HG03469 (cell line): ENCODE measurements around the gene PPFIA3.
A peak's percentile ranks its signal among the peaks of the same experiment; 100 is the strongest.
"Not testable (repeated sequence)": the region's sequence is repeated elsewhere in the genome, so short reads cannot be mapped to it uniquely, and the experiment has no call there.

Experiments
- ATAC-seq: cut with Tn5 transposase; IDR thresholded peaks from one replicate; pipeline ENCODE4 v1.9.1; 2021; ENCODE audit warnings: mild to moderate bottlenecking, moderate library complexity, moderate number of reproducible peaks; ENCODE audit not compliant: unreplicated experiment

The PPFIA3 gene

DNA sequence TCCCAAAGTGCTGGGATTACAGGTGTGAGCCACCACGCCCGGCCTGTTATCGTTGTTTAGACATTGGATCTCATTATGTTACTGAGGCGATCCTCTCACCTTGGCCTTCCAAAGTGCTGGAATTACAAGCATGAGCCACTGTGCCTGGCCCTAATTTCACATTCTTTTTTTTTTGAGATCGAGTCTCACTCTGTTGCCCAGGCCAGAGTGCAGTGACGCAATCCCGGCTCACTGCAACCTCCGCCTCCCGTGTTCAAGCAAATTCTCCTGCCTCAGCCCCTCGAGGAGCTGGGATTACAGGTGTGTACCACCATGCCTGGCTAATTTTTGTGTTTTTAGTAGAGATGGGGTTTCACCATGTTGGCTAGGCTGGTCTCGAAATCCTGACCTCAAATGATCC lies 3.9 kb downstream of the PPFIA3 start:
- not testable (repeated sequence) for ATAC-seq

DNA sequence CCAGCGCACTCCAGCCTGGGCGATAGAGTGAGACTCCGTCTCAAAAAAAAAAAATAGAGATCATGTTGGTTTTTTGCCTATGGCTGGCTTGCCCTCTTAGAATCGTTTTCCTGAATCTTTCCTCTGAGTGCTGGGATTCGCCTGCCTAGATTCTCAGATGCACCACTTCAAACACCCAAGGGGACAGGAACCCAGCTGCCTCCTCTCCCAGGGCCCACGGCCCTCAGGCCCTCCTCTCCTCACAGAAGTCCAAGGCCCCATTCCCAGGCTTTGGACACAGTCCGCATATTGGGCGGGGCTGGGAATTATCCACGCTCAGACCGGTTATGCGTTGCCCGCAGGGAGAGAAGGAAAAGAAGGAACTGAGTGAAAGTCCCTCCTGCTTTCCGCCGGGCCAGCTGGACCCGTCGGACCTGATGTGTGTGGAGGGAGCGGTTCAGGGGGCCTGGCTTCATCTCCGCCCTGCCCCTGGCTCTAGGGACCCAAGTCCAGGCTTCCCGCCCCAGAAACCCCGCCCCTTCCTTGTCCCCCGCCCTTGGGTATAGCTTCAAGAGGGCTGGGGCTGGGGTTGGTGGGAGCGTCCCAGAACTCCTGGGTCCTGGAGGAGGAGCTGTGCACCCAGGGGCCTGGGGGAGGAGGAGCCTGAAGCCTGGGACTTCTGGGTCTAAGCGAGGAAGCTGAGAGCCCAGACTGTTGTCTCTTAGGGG lies 5.8 kb downstream of the PPFIA3 start:
- no peak for ATAC-seq

DNA sequence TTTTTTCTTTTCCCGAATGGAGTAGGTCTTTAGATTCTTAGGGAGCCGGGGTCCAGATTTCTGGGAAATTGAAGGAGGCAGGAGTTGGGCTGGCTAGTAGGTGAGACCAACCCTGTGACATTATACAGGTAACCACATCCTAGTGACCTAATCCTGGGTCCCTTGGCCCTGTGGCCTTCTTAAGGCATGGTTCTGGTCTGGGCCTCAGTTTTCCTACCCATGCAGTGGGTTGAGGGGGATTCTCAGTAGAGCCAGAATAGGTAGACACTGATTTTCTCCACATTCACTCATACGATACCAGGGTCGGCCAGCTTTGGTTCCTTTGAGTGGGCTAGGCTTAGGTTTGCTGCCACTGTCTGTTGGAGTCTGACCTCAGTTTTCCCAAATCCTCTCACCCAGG lies 7.2 kb downstream of the PPFIA3 start:
- no peak for ATAC-seq

DNA sequence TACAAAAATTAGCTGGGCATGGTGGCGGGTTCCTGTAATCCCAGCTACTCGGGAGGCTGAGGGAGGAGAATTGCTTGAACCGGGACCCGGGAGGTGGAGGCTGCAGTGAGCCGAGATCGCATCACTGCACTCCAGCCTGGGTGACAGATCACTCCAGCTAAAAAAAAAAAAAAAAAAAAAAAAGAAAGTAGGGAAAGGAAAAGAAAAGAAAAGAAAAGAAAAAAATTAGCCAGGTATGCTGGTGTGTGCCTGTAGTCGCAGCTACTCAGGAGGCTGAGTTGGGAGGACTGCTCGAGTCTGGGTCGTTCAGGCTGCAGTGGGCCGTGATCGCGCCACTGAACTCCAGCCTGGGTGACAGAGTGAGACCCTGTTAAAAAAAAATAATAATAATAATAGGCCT lies 7.9 kb downstream of the PPFIA3 start:
- ATAC-seq, result not testable (repeated sequence)

DNA sequence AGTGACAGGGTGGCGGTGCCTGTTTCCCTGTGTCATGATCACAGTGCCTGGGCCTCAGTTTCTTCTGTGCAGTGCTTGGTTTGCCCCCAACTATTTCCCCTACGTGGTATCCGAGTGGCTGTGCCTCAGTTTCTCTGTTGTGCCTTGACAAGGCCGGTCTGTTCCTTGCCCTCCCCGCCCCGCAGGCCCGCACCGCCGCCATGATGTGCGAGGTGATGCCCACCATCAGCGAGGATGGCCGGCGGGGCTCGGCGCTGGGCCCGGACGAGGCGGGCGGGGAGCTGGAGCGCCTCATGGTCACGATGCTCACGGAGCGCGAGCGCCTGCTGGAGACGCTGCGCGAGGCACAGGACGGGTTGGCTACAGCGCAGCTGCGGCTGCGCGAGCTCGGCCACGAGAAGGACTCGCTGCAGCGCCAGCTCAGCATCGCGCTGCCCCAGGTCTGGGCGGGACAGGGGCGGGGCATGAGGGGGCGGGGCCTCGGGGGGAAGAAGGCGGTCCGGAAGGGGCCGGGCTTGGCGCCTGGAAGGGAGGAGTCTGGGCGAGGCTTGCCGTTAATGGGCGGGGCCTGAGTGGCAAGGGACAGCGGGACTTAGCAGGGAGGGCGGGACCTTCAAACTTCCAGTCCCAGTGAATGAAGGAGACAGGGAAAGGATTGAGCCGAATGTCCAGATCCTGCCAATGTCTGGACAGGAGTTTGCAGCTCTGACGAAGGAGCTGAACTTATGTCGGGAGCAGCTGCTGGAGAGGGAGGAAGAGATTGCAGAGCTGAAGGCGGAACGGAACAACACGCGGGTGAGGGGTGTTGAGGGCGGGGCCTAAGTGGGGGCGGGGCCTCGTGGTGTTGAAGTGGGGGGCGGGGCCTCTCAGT lies 8.6 kb downstream of the PPFIA3 start:
- ATAC-seq, result peak; percentile 45

DNA sequence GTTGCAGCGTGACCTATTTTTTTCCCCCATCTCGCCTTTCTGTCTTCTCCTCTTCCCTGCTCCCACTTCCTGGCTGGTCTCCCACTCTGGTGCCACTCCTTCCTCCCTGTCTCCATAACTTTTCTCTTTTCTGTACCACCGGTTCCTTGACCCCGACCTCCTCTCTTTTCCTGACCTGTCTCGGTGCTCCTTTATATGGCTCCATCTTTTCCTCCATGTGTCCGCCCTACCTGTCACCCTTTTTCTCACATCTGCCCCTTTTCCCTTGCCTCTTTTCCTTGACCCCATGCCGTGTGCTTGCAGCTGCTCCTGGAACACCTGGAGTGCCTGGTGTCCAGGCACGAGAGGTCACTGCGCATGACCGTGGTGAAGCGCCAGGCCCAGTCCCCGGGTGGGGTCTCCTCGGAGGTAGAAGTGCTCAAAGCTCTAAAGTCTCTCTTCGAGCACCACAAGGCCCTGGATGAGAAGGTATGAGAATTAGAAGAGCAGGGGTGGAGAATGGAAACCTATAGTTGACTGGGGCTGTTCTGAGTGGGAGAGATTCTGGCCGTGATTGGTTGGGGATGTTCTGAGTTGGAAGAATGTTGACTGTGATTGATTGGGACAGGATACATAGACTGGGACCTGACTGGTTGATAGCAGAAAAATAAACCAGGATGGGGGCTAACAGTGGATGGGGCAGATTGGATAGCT lies 9.3 kb downstream of the PPFIA3 start:
- no peak for ATAC-seq

DNA sequence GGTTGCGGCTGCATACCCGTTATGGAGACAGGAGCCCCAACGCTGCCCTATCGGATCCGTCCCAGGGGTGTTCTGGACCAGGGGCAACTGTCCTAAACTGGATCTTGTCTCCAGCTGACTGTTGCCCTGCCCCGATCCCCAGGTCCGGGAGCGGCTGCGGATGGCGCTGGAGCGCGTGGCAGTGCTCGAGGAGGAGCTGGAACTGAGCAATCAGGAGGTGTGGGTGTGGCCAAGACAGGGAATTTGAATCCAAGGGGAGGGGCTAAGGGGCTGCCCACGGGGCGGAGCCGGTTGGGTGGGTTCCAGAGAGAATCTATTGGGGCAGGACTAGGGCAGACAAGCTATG lies 9.9 kb downstream of the PPFIA3 start:
- ATAC-seq, result no peak

DNA sequence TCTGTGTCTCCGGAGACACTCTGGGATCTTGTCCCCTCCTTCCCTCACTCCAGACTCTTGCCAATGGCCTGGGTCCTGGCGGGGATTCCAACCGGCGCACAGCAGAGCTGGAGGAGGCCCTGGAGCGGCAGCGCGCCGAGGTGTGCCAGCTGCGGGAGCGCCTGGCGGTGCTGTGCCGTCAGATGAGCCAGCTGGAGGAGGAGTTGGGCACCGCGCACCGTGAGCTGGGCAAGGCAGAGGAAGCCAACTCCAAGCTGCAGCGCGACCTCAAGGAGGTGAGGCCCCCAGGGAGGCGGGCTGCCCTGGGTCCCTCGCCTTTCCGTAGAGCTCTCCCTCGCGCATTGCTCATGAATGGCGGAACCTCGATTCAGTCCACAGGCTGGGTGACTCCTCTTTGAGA lies 11.0 kb downstream of the PPFIA3 start:
- no peak for ATAC-seq

DNA sequence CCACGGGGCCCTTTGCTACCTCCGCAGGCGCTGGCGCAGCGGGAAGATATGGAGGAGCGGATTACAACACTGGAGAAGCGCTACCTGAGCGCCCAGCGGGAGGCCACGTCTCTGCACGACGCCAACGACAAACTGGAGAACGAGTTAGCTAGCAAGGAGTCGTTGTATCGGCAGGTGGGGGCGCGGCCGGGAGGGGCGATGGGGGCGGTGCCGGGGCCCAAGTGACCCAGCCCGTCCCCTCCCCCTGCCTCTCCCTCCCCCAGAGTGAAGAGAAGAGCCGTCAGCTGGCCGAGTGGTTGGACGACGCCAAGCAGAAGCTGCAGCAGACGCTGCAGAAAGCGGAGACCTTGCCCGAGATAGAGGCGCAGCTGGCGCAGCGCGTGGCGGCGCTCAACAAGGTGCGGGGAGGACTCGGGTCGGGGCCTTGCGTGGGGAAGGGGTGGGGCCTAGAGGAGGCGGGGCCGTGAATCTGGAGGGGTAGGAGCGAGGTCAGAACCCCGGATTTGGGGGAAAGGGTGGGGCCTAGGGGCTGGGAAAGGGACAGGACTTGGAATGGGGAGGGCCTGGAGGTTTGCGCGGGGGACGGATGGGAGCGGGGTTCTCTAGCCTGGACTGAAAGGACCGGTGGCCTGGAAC lies 13.7 kb downstream of the PPFIA3 start:
- ATAC-seq, result no peak

DNA sequence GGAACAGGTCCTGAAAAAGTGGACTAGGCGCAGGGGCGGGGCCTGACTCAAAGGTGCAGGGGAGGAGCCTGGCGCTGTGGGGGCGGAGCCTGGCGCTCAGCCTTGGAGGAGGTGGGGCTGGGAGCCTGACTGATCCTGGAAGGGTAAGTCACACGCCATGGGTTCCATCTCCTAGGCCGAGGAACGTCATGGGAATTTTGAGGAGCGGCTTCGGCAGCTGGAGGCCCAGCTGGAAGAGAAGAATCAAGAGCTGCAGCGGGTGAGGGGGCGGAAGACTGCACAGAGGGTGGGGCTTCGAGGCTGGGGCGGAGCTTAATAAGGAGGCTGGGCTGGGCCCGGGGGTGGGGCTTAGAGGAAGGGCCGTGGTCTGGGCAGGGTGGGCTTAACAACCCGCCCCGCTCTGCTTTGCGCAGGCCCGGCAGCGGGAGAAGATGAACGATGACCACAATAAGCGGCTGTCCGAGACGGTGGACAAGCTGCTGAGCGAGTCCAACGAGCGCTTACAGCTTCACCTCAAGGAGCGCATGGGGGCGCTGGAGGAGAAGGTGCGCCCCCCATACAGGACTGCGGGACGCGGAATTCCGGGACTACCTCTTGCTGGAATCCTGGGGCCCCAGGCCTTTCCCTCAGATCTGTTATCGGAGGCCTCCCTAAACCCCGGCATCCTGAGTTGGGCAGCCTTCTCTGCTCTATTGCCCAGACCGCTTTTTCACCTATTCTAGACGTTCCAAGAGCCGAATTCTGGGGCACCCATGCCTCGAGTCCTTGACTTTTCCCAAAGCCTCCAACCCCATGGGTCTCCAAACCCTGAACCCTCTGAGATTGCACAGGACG lies 14.5 kb downstream of the PPFIA3 start:
- ATAC-seq, result no peak

DNA sequence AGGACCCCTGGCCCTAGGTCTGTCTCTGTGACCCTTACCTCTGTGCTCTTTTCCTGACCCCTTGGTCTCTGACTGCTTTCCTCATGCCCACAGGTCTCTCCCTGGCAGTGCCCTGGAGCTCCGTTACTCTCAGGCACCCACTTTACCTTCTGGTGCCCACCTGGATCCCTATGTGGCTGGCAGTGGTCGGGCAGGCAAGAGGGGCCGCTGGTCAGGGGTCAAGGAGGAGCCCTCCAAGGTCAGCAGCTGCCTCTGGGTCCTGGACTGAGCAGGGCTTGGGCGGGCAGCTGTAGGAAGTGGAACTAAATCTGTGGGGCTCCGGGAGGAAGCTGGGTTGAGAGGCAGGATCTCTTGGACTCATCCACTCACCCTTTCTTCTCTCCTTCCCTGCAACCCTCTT lies 16.3 kb downstream of the PPFIA3 start:
- no peak for ATAC-seq

DNA sequence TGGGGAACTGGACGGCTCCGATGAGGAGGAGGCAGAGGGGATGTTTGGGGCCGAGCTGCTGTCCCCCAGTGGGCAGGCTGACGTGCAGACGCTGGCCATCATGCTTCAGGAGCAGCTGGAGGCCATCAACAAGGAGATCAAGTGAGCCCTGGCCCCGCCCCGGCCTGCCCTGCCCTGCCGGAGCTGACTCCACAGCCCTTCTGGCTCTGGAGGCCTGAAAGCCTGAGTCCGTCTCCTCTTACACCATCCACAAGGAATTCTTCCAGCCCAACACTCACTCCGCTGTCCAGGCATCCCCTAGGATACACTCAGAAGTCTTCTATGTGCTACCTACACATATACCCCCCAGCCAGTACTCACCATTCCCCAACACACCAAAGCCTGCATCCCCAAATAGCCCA lies 17.4 kb downstream of the PPFIA3 start:
- no peak for ATAC-seq

DNA sequence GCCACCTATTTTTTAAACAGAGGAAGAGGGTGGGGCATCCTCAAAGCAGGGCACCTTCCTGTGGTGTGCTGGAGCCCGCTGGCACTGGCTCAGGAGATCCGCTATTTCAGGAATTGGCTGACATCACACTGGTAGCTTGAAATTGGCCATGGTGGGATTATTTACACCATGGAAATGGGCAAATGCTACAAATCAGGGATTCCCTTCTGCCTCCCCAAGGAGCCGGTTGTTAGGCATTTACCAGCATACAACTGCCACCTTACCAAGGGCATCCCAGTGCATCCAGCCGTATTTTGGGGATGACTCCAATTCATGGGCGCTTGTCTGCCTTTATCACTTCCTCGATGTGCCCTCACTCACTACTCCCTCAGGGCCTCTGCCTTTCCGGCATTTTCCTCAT lies 21.6 kb downstream of the PPFIA3 start:
- ATAC-seq, result no peak

DNA sequence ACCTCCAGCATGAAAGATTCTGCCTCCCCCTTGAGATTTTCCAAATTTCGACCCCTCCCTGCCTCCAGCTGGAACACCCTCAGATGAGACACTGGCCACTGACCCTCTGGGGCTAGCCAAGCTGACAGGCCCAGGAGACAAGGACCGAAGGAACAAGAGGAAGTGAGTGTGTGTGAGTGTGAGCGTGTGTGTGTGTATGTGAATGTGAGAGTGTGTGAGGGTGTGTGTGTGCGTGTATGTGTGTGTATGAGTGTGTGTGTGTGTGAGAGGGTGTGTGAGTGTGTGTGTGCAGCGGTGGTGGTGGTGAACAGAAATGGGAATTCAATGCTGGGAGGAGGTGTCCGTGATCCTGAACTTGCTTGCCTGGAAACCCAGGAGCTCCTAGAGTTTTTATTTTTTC lies 22.0 kb downstream of the PPFIA3 start:
- no peak for ATAC-seq

DNA sequence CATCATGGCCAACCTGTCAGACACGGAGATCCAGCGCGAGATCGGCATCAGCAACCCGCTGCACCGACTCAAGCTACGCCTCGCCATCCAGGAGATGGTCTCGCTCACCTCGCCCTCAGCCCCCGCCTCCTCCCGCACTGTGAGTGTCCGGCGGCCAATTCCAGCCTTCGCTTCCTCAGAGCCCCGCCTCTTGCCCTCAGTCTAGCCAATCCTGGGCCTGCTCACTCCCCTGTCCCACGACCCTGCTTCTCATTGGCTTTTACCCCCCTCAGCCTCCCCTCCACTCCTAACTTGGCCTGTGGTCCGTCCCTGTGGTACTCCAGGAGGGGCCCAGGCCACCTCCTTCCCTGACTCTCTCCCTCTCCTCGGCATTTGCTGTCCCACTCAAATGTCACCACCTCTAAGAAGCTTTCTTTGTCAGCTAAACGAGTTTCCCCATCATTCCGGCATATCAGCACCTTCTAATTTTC lies 23.6 kb downstream of the PPFIA3 start:
- no peak for ATAC-seq

DNA sequence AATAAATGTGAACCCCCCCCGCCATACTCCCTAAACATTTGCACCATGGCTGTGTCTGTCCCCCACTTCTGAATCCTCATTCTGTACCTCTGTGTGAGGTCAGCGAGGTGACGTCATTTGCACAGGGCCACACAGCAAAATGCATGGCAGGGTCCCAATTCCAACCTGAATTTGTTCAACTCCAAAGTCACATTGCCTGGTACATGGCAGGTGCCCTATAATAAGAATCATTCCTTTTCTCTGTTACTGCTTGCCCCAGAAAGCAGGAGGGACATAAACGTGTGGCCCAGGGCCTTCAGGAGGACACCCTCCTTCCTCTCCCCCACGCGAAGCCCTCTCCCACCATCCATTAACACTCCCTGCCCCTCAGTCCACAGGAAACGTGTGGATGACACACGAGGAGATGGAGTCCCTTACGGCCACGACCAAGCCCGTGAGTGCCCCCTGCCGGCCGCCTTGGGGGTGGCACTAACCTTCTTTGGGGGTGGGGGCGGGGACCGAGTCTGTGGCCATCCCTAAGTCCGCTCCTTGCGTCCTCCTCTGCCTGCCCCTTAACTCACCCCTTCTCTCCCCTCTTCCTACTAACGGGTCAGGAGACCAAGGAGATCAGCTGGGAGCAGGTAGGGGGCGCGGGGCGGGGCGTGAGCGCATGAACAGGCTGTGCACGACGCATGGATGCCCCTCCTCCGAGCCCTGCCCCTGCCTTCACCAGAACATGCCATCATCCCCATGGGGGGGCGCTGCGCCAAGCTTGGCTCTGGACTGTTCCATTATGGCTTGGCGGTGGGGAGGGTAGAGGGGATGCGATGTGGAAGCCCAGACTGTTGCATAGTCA lies 26.4 kb downstream of the PPFIA3 start:
- ATAC-seq, result no peak

DNA sequence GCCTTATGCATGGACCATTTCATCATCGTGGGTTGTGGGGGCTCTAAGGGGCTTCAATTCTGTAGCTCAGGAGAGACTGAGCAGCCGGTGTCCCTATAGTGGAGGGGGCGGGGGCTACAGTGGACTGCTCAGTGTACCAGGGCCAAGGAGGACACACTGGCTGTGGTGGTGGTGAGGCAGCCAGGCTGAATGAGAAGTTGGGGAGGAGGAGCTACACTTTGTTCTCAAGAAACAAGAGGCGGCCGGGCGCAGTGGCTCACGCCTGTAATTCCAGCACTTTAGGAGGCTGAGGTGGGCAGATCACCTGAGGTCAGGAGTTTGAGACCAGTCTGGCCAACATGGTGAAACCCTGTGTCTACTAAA lies 27.0 kb downstream of the PPFIA3 start:
- not testable (repeated sequence) for ATAC-seq

DNA sequence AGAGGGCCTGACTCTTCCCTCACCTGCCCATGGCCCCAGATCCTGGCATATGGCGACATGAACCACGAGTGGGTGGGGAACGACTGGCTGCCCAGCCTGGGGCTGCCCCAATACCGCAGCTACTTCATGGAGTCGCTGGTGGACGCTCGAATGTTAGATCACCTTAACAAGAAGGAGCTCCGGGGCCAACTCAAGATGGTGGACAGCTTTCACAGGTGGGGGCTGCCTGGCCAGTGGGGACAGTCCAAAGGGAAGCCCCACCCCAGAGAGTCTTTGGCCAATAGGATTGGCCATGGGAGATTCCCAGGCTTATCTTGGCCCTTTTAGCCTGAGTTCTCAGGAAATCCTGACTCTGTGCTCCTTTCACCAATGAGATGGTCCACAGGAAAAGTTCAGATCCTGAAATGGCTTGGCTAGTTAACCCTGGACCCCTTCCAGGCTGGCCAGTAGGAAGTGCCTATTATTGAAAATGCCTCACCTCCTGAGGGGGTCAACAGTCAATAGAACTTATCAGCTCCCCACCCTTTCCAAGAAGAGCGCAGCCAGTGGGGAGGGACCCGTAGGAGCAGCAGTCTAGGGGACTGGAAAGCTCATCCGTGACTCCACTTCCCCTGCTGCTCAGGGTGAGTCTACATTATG lies 28.8 kb downstream of the PPFIA3 start:
- ATAC-seq, result no peak
